Measurements from ENCODE around the gene SMIM24.

The SMIM24 gene

DNA sequence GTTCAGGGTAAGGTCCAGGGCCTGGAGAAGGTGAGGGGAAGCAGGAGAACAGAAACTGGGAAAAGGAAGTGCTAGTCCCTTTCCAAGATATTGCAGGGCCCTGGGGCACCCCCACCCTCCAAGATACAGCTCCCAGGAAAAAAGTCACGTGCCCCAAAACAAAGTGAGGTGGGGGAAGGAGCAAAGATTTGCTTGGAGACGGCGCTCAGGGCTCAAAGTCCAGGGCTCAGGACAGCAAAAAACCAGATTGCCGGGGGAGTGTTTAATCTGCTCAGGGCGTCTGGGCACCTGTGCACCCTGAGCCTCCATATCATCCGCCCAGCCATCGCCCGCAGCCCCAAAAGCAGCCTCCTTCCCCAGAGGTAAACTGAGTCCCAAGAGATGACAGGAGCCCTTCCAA lies 6.3 kb downstream of the SMIM24 start:
- no peak for DNase-seq (ENCODE audit: low spot score)

DNA sequence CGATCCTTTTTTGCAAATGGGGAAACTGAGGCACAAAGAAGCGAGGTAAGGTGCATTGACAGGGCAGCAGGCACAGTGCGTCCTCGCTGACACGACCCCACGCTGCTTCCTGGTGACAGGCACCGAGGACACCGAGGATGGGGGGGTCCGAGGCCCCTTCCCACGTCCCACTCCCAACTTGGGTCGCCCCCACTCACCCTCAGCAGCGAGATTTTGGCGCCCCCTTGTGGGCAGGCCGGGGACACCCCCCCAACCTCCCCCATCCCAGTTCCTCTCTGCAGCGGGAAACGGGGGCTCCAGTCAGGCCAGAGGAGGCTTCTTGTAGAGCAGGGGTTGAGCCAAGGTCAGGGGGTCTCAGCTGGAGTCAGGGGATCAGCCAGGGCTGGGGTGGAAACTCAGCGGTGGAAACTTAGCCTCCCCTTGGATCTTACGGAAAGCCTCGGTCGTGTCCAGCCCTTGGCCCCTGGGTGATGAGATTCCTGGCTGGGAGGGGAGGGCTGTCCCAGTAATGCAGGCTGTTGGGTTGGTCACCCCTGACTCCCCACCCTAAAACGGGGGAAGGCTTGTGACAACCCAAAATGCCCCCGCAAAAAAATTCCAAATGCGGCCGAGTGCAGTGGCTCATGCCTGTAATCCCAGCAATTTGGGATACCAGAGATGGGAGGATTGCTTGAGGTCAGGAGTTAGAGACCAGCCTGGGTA lies 8.2 kb downstream of the SMIM24 start:
- DNase-seq (ENCODE audit: low spot score) = peak; percentile 43

DNA sequence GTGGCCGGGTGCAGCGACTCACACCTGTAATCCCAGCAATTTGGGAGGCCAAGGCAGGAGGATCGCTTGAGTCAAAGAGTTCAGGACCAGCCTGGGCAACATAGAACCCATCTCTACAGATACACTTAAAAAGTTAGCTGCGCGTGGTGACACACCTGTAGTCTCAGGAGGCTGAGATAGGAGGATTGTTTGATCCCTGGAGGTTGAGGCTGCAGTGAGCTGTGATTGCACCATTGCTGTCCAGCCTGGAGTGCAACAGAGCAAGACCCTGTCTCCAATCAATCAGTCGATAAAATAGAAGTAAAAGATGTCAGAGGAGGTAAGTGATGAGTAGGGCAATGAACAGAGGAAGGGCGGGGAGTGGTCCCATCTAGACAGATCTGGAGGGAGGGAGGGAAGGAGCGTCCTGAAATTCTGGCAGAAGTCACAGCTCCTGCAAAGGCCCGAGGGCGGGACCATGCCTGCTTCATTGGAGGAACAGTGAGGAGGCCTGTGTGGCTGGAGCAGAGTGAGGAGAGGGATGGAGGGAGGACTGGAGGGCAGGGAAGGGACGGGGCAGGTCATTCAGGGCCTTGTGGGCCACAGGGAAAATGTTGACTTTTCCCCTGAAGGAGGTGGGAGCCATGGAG lies 9.7 kb downstream of the SMIM24 start:
- no peak for DNase-seq (ENCODE audit: low spot score)

DNA sequence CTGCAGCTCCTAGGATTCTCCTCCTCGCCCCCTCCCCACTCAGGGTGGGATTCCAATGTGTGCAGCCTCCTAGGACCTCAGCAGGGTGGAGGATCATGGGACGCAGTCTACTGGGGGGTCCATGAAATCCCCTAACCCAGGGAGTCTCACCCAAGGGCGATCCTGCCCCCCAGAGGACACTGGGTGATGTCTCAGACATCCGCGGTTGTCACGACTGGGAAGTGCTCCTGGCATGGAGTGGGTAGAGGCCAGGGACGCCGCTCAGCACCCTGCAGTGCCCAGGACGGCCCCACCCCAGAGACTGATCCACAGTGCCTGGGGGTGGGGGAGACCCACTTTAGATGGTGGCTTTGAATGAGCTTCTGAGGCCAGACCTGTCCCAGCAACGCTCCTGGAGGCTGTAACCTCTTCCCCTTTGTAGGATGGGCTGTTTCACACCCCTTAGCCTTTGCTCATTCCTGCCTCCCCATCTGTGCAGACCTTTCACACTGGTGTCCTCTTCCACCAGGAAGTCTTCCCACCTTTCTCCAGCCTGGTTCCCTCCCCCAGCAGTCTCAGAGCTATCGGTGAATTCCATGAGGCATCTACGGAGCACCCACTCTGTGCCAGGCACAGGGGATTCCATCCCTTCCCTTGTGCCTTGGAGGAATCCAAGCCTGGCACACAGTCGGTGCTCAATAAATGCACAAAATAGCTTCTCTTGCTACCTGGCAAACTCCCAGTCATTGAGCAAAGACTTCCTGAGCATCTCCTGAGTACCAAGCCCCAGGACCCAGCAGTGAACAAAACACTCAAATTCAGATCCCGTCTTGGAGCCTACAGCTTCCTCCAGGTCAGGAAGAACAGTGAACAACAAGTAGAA lies 10.5 kb downstream of the SMIM24 start:
- DNase-seq (ENCODE audit: low spot score) = no peak

DNA sequence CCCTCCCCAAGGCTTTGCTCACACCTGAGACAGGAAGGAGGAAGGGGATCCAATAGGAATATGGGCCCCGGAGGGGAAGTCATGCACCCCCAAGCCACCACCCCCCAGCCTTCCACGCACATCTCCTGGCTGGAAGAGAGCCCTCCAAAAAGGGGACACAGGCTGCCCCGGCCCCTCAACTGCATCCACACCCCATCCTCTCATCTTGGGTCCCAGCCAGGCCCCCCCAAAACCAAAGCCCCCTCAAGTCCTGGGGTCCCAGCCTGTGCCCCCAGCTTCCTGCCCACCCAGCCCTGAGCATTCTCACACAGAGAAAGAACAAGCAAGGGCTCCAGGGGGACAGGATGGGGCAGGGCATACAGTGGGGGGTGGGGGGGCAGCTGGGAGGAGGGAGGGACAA lies 12.1 kb downstream of the SMIM24 start:
- no peak for DNase-seq (ENCODE audit: low spot score)

DNA sequence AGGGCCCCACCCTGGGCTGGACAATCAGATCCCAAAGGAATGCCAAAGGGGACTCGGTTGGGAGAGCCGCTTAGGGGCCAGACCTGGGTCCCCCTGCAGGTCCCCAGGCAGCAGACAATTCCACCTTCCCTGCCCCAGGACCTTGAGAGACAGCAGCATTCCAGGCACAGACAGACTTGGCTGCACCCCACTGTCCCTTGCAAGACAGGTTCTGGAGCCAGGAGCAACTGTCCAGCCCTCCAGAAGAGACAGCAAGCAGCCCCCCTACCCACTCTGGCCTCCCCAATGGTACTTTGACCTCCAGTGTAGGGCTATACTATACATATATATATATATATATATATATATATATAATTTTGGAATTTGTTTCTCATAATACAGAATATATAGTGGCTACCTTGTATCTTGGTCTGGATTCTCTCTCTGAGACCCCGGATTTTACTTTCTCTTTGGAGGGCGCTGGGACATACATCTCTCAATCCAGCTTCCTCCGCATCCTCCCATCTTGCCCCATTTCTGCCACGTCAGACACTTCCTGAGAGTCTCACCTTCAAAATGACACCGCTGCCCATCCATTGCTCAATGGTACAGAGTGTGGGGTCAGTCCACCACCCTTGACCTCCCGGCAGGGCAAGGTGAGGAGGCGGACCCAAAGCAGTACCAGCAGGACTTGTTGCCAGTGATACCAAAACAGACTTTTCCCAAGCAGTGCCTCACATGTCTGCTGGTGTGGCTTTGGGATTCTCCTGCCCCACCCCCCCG lies 12.7 kb downstream of the SMIM24 start:
- DNase-seq (ENCODE audit: low spot score) = no peak

DNA sequence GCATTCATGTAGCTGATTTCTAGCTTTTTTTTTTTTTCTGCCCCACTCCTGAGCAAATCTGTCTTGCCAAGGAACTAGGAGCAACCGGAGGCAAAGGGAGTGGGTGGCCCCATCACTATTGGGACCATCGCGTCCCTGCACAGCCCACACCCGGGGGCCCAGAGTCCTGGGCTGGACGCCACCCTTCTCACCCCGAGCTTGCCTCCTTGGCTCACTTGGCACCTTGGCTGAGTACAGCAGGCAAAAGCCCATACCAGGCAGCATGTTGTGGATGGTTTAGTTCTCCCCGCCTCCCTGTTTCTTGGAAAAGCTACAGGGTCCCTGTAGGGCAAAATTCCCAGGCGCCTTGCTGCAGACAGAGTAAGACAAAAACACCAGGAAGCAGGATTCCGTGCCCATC lies 13.7 kb downstream of the SMIM24 start:
- no peak for DNase-seq (ENCODE audit: low spot score)

GRCh38 chr19:3465552-3465951 lies 14.8 kb downstream of the SMIM24 start:
- no peak for DNase-seq (ENCODE audit: low spot score)

- DNase-seq (ENCODE audit: low spot score) = no peak
Measured at GRCh38 chr19:3464587-3465235, 15.6 kb downstream of the SMIM24 start.

- no peak for DNase-seq (ENCODE audit: low spot score)
Measured at GRCh38 chr19:3463714-3464586, 16.4 kb downstream of the SMIM24 start.

- DNase-seq (ENCODE audit: low spot score) = no peak
Measured at GRCh38 chr19:3462991-3463713, 17.2 kb downstream of the SMIM24 start.

DNA sequence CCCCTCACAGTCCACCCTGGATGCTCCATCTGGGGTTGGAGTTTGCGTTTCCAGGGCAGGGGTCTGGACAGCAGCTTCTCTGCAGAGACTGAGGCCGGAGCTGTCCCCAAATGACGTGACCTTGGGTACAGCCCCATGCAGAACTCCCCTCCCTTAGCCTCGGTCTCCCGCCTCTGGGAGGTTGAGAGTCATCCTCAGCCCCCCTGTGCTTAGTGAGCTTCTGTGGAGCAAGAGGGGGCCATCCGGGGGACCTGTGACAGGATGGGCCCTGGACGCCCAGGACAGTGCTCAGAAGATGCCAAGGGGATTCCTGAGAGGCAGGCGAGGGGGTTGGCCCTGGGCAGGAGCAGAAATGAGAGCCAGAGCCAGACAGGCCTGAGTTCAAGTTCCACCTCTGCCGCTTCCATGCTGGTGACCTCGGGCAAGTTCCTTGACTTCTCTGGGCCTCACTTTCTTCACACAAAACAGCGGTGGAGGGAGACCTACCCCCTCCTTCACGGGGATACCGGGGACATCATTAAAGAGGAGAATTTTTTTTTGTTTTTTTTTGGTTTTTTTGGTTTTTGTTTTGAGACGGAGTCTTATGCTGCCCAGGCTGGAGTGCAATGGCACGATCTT lies 20.3 kb downstream of the SMIM24 start:
- no peak for DNase-seq (ENCODE audit: low spot score)

DNA sequence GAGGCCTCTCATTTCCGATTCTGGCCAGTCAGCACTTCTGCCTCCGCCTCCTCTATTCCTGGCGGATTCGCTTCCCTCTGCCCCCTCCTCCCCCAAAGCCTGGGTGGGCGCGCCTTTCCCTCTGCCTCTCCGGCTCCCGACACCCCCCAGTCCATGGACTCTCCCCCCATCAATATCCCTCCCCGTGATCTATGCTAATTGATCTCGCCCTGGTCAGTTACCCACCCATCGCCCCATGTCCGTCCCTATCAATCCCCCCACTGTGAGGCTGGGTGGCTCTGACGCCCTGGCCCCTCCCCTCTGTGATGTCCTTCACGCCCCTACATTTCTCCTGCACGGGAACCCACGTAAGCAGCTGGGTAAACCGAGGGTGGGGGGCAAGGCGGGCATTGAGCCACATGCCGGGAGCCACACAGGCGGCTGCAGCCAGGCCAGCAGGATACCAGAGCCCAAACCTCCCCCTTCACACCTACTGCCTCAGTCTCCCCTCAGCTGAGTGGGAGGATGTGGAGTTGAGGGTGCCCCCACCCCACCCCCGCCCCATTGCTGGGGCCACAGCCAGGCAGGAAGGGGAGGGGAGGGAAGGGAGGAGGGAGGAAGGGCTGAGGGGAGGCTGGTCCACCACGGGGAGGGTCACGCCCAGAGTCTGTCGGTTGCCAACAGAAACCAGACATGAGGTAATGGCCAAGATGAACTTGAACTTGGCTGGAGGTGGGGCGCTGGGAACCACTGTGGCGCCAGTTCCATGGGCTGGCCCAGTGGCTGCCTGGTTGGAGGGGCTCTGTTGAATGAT lies 21.0 kb downstream of the SMIM24 start:
- DNase-seq (ENCODE audit: low spot score) = no peak

DNA sequence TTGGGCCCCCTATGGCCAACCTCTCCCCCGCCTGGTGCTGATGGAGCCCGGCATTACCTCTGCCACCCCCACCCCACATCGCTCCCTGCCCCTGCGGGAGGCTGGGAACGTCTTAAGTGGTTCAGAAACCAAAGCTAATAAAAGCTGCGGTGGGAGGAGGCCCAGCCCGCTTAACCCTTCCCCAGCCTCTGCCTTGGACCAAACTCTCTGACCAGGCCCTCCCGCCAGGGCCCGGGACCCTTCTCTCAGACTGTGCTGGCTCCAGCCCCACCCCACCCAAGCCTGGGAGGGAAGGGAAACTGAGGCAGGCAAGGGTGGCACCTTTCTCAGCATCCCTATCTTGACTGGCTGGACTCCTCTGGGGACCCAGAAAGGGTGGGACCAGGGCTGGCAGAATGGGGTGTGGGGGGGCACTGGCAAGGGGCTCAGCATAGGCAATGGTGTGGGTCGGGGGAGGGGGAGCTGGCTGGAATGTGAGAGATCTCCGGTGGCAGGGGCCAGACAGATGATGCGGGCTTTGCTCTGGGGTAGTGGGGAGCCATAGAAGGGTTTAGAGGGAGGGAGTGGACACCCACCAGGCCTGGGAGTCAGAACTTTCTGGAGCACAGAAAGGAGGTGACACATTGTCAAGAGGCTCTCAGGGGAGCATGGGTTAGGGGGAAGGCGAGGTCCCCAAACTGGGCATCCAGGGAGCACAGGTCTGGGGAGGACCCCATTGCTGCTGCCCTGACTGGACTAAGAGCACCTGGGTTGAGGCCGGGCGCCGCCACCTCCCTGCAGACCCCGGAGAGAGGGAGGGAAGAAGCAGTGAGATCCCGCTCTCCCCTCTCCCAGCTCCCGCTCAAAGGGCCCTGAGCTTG lies 21.9 kb downstream of the SMIM24 start:
- DNase-seq (ENCODE audit: low spot score) = no peak

DNA sequence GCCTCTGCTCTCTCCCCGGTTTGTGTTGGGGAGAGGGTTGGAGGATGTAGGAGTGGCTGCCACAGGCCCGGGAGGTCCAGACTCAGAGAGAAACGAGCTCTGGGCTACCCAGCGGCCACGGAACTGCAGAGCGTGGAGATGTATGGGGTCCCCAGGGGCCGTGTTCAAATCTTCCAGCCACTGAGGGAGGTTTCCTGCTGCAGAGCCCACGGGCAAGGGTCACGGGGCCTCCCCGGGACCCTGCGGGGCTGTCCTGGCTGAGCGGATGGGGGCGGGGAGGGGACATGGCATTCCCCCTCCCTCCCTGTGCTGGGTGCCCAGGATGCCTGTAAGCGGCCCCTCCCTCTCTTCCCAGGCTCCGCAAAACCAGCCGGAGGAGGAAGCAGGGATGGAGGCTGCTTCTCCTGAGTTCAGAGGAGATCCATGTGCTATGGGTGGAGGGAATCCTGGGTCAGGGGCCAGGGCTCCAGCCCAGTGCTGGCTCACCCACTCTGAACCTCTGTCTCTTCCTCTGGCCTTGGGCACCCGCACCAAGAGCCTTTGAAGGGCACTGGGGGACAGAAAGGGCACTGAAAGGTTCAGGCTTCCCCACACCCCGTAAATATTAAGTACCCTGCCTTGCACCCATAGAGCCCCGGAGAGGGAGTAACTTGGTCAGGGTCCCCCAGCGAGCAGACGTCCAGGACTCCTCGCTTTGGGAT lies 22.6 kb downstream of the SMIM24 start:
- no peak for DNase-seq (ENCODE audit: low spot score)

- DNase-seq (ENCODE audit: low spot score) = no peak
Measured at GRCh38 chr19:3456925-3457527, 23.3 kb downstream of the SMIM24 start.

Measured in germinal center (tissue), 1 donor.